Stimulated activated CD4-positive, alpha-beta T cell treated with anti-CD3 and anti-CD28 coated beads, Interleukin-12 subunit alpha, Interleukin-12 subunit beta, amount 100 ng/mL, for 24 hours (primary cell): Measurements from ENCODE around the gene WDR77.

Source experiments
- DNase-seq, 2 experiments: peaks; one replicate each; pipeline ENCODE4 v3.0.0-alpha.2; 2020; ENCODE audit warnings: low read depth in 2 of 2

WDR77 gene

GRCh38 chr1:111448918-111449702, at the start of gene WDR77, which contains the start of gene ATP5PB:
Gene WDR77, minus strand, starts transcription at chr1:111449256. Its CDS starts 87 bp downstream, at chr1:111449169.
Gene ATP5PB, plus strand, starts transcription at chr1:111449464. Its CDS starts 78 bp downstream, at chr1:111449542.
- peak; percentile 78 to 83 for DNase-seq

DNA sequence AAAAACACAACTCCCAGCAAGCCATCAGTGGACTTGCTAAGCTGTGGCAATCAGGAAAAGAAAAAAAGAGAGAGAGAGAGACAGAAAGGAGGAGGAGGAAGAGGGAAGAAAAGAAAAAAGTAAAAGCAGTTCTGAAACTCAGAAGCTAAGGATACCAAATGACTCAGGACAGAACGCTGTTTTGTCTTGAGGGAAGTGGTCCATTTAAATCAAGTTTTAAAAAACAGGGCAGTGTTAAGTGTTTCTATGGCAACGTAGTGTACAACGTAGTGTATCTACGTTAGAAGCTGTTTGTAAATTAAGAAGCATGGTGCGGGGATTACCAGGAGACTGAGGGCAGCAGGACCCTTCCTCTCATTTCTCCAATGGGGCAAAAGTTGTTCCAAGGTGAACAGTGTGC, 48.5 kb upstream of the WDR77 start:
- DNase-seq: no peak

DNA sequence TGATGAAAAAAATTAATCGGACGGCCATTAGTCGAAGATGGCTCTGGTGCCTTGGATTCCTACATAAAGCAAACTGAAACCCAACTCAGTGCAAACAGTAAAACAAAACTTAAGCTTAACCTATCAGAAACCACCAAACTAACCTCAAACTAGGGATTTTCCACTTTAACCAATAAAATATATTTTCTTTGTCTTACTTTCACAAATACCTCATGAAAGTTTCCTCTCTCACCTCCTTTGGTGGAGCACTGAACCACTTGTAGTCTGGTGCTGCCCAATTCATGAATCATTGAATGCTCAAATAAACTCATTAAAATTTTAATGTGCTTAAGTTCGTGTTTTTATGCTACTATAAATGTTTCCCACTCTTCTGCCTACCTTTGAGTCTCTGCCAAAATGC, 47.3 kb upstream of the WDR77 start:
- DNase-seq: no peak

DNA sequence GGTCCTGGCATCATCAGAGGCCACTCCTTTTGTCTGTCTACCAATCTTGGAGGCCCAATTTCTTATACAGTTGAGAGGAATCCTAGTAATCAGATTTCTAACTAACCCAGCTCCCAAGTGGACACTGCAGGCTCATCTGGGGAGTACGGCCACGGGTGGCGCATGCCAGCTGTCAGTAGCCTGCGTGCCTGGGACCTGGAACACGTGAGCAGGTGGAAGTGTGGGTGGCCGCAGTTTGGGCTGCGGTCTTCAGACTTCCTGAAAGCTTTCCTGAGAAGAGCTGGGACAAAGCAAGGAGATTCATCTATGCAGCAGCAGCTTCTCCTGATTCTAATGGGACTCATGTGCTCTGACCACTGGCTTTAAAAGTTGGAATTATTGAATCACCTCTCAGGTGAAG, 42.0 kb upstream of the WDR77 start:
- DNase-seq: no peak

DNA sequence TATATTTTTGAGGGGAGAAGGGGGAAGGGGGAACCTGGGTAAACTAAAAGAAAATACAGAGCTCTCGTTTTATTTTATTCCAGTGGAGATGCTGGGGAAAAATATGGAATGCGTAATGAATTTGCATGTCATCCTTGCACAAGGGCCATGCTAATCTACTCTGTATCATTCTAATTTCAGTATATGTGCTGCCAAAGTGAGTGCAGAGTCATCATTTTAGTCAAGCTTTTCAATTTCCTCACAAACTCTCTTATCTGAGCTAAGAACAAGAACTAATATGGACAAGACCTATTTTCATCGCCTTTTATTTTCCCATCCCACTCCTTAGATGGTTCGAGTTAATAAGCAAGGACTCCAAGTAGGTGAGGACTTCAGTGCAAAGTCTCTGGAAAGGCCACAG, 41.2 kb upstream of the WDR77 start:
- DNase-seq: no peak

DNA sequence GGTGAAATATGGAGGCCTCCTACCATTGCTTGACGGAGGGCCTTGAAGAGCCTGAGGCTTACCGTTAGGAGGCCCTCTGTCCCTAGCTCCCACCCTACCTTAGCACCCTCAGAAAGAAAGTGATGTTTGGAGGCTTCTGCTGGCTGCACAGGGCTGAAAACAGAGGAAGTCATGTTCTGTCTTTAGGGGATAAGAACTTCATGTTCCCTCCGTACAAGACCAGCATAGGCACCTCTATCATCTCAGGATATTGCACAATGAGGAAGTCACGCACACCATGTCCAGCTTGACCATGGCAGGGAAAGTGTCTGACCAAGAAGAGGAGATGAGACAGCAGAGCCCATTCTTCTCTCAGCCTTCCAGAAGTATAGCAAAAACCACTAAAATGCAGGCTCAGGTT, 40.5 kb upstream of the WDR77 start:
- no peak for DNase-seq

- DNase-seq: no peak
Measured at GRCh38 chr1:111488669-111489068, 39.6 kb upstream of the WDR77 start.

- DNase-seq: no peak
Measured at GRCh38 chr1:111487133-111487532, 38.1 kb upstream of the WDR77 start.

DNA sequence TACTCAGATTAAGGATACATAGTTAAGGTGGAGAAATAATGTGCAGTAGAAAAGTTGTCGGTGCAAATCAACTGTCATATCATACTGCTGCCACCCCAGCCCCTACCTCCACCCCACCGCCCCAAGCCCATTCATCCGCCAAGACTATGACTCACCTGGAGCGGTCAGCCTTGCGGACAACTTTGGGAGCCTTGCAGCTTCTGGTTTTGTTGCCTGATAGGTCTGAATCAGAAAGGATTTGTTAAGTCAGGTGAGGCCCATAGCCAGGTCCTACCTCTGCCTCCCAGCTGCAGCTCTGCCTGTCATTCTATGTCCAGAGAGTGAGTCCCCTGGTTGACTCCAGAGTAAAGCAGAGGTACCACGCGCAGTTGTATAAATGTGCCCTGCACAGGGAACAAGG, 37.4 kb upstream of the WDR77 start:
- DNase-seq: no peak

DNA sequence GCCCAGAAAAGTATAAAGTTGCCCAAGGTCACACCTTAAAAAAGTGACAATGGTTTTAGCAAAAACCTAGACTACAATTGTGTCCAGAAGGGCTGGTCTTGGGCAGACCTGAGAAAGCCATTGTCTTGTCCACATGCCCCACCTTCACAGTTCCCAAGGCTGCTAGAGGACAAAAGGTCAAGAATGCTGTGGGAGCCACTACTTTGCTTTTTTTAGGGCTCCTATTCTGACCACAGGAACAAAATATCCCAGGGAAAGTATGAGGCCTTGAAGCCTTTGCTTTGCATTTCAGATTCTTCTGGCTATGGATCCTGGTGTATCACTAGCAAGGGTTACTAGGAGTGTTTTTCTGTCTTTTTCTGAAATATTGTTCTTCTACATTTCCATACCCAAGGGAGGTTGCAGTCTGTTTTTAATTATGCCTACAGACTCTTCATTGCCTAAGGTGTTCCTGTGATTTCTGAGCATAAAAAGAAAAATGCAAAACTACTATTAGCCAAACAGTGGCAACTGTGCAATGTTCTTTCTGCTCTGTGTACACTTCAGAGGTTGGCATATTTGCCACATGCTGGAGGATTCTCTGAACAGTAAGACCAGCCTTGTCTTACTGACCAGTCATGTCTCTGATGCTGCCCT, 35.5 kb upstream of the WDR77 start:
- no peak for DNase-seq

GRCh38 chr1:111483876-111484275, 34.8 kb upstream of the WDR77 start:
- DNase-seq: no peak

- DNase-seq: no peak
Measured at GRCh38 chr1:111483166-111483565, 34.1 kb upstream of the WDR77 start.

GRCh38 chr1:111481387-111482221, 32.5 kb upstream of the WDR77 start:
- peak in 1 of 2 experiments; percentile 51 for DNase-seq

DNA sequence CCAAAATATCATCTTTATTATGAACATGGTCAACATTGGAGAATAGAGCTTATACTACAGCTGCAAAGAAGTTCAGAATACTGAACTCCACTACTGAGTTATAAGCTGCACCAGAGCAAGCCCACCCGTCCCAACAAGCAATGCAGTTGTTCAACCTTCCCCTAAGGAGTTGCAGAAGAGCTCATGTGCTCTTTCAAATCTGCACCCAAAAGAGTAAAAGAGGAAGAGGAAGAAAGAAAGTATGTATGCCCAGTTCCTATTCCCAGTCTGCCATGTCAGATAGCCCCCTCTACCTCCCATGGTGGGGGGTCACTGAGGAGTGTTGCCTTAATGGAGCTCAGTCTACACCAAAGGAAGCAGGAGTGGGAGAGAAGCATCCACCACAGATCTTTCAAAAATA, 31.6 kb upstream of the WDR77 start:
- no peak for DNase-seq

DNA sequence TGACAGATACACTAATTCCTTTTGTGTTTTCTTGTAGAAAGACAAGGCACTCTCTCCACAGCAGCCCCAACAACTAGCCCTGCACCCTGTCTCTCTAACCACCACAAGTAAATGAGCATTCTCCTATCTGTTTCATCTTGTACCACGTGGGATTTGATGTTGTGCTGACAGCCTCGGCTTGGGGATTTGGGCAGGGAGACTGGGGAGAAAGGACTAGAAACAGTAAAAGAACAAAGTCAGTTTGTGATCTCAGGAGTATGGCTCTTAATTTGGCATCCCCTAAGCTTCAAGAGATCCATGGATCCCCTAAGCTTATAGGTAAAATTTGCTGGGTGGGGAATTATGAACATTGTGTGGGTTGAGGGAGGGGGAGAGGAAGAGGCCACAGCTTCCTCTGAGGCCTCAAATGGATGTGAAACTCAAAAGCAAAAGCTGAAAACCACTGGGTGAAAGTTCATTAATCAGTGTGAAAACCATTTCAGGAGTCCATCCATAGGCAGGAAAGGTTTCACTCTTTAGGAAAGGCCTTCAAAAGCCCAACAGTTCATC, 27.8 kb upstream of the WDR77 start:
- DNase-seq: no peak

DNA sequence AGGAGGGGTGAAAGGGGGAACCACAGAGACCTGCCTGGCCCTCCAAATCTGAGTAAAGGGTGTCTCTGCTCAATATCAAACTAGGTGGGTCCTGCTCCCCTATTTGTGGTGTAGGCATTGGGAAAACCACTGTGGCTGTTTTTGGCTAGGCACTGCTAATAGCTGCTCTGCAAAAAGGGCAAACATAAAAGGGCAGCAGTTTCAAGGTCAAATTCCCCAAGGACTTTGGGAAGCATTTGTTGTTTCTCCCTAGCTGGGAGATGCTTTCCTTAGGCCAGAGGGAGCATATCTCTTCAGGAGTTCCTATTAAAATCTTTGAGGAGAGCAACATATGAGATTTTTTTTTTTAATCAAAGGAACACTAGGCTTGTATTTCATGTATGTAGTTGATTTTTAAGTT, 27.2 kb upstream of the WDR77 start:
- DNase-seq: no peak

DNA sequence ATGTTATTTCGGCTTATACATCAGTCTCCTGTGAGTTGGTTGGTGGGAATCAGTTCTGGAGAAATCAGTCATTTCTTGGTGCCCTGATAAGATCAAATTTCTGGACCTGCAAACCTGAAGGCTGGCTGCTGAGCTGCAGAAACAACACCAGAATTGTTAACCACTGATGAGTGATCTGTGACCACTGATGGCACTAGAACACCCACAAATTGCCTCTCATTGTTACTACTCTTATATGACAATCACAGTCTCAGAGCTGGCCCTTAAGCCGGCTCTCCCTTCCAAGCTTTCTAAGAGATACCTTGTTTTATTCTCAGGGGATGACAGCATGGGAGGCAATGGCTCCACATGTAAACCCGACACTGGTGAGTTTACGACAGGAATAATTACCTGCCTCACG, 26.6 kb upstream of the WDR77 start:
- DNase-seq: peak in 1 of 2 experiments; percentile 25

GRCh38 chr1:111474521-111474920, 25.5 kb upstream of the WDR77 start:
- no peak for DNase-seq

- no peak for DNase-seq
Measured at GRCh38 chr1:111474106-111474505, 25.1 kb upstream of the WDR77 start.

GRCh38 chr1:111471538-111471937, 22.5 kb upstream of the WDR77 start:
- DNase-seq: no peak

DNA sequence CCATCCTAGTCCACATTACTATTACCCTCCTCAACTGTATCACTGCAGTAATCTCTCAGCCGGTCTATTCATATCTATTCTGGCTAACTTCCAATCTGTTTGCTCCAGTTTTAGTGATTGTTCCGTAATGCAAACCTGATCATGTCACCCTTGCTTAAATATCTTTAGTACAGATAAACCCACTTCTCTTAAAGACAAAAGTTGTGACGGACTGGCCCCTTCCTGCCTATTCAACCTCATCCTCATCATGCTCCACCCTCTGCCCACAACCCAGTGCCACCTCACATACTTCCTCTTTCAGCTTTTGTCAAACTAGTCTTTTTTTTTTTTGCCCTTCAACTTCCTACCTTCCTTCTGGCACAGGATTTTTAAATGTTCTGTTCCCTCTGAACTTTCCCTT, 22.0 kb upstream of the WDR77 start:
- peak in 1 of 2 experiments; percentile 48 for DNase-seq

DNA sequence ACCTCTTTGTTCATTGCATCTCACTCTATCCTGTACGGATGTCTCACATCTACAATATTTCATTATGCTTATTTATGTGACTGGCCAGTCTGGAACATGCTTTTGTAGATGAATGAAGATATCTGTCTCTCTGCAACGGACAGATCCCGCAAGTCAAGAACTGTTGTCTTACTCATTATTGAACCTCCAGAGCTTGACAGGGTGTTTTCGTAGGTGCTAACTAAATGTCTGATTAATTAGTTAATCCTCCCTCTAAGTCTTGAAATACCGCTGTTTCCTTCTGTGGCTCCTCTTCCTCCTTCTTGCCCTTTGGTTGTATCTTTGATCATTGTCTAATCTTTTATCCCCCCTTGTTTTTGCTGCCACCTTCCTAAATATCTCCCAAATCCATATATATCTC, 21.5 kb upstream of the WDR77 start:
- DNase-seq: no peak
